Uterus (tissue), 4 donors: ENCODE measurements around the gene HSPG2. TPM values are rescaled to one million over a fixed set of nuclear protein-coding genes. Genes with fewer than 3 reads are reported as not detected.
A peak's percentile ranks its signal among the peaks of the same experiment; 100 is the strongest.

Source experiments
- DNase-seq, 2 donors: peaks; one replicate each; pipeline ENCODE4 v3.0.0-alpha.2; 2019 to 2020
- H3K27ac ChIP-seq, 2 donors: fragments of 200-600 bp; sonication (generic); 1 replicate in 1 of 2; 2 replicates in 1 of 2; pipeline ENCODE4 v1.5.1; 2016 to 2018
- H3K27me3 ChIP-seq, 2 donors: fragments of 200-600 bp; sonication (generic); one replicate each; pipeline ENCODE4 v1.5.1; 2018 to 2019; ENCODE audit warnings: control low read depth in 1 of 2
- H3K36me3 ChIP-seq, 2 donors: fragments of 200-600 bp; sonication (generic); one replicate each; pipeline ENCODE4 v1.5.1; 2019; ENCODE audit warnings: control low read depth in 1 of 2
- H3K4me1 ChIP-seq, 2 donors: fragments of 200-600 bp; sonication (generic); one replicate each; pipeline ENCODE4 v1.5.1; 2018 to 2019; ENCODE audit warnings: control low read depth in 1 of 2
- H3K4me3 ChIP-seq, 2 donors: fragments of 200-600 bp; sonication (generic); 1 replicate in 1 of 2; 2 replicates in 1 of 2; pipeline ENCODE4 v1.5.1; 2018 to 2019; ENCODE audit warnings: mild to moderate bottlenecking in 1 of 2
- H3K9me3 ChIP-seq, 2 donors: fragments of 200-600 bp; sonication (generic); one replicate each; pipeline ENCODE4 v1.5.1; 2019; ENCODE audit warnings: control low read depth in 1 of 2
- POLR2A ChIP-seq, 2 donors: fragments of 450-650 bp; IDR thresholded peaks; one replicate each; pipeline ENCODE4 v1.6.1; 2016; ENCODE audit warnings: antibody characterized with exemption in 2 of 2, mild to moderate bottlenecking in 1 of 2, moderate library complexity in 1 of 2
- intact Hi-C: fragments of 100-400 bp; cut with DNase I; formaldehyde crosslinking; loops from one replicate; pipeline ENCODE4 v1.15.1; 2023; ENCODE audit warnings: low total_unique reads
- total RNA-seq, 4 donors: library from RNA; depleted of rRNA in 3 of 4; stranded (reverse); fragments of >200 nt in 3 of 4; gene quantifications; one replicate each; pipeline versions ENCODE4 v1.1.0 to v1.2.4, GENCODE V29; 2014 to 2023
- TF ChIP-seq, protein P1 (sequence below), 4 experiments: fragments of 200-600 bp in 2 of 4; fragments of 450-650 bp in 2 of 4; sonication (generic) in 2 of 4; IDR thresholded peaks; one replicate each; pipeline ENCODE4 v1.5.1; 2016 to 2019; ENCODE audit warnings: antibody characterized with exemption in 4 of 4, mild to moderate bottlenecking in 2 of 4, moderate library complexity in 1 of 4
- donor health status: DM: yes; HTN: yes; CAD: no.

Gene HSPG2
- total RNA-seq, 4 donors from 2014 or later = 96.8 to 677 (median 290) TPM

DNA sequence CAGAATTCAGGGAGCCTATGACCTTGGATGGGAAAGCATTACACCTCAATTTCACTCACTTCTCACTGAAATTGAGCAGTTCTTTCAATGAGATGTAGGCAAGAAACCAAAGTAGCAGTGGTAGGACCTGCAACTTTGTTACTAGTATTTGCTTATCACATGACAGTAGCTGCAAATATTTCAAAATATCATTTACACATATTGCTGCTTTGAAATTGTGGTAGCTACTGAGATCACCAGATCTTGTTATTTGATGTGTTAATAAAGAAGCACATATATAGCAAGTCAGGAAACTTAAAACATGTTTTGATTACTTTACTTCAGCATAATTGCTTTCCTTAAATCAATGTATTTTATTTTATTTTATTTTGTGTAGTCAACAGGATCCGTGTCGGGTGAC lies 112.2 kb downstream of the HSPG2 start:
- Histone ChIP-seq H3K9me3 (no peaks in the 10 kb centered on the region), H3K27me3 (no peaks in the 10 kb centered on the region), H3K27ac (no peak overlapping the region), H3K4me1 (no peaks in the 10 kb centered on the region), H3K36me3 (no peaks in the 10 kb centered on the region), H3K4me3 (no peak overlapping the region)
- DNase-seq = no peak
- TF ChIP-seq, protein P1, sequence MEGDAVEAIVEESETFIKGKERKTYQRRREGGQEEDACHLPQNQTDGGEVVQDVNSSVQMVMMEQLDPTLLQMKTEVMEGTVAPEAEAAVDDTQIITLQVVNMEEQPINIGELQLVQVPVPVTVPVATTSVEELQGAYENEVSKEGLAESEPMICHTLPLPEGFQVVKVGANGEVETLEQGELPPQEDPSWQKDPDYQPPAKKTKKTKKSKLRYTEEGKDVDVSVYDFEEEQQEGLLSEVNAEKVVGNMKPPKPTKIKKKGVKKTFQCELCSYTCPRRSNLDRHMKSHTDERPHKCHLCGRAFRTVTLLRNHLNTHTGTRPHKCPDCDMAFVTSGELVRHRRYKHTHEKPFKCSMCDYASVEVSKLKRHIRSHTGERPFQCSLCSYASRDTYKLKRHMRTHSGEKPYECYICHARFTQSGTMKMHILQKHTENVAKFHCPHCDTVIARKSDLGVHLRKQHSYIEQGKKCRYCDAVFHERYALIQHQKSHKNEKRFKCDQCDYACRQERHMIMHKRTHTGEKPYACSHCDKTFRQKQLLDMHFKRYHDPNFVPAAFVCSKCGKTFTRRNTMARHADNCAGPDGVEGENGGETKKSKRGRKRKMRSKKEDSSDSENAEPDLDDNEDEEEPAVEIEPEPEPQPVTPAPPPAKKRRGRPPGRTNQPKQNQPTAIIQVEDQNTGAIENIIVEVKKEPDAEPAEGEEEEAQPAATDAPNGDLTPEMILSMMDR (IDR thresholded peaks at IDR 0.05) = no peak
- TF ChIP-seq POLR2A (IDR thresholded peaks at IDR 0.05) = no peak
- intact Hi-C loops = no loop called here

DNA sequence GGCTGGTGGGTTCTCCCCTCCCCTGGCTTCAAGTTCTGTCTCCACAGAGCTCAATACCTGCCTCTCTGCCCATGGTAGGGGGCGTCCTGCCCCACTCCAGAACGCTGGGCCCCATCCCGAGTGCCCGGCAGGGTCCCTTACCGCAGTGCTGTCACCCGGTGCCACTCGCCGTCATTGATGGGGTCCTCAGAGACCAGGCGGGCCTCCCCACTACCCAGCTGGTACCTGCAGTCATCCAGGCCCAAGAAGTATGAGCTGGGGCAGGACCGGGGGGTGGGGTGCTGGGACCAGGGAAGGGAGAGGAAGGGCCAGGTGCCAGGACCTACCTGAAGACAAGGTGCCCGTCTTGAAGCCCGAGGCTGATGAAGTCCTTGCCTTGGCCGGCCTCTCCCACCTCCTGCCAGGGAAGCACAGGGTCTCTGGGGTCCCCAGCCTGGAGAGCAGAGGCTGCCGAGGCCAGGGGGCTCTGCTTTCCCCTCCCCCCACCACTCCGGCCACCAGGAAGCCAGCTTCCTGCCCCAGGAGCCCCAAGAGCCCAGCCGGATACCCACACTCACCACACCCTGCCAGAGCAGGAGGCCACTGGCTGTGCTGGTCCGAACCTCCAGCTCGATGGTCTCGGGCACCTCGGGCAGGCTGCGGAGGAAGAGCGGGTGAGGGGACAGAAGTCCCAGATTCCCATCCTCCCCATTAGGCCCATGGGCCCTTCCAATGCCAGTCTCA lies 113.0 kb downstream of the HSPG2 start:
- Histone ChIP-seq H3K4me3 (no peak overlapping the region), H3K27me3 (no peaks in the 10 kb centered on the region), H3K27ac (no peak overlapping the region), H3K4me1 (no peaks in the 10 kb centered on the region), H3K36me3 (no peaks in the 10 kb centered on the region), H3K9me3 (no peaks in the 10 kb centered on the region)
- TF ChIP-seq, protein P1 (IDR thresholded peaks at IDR 0.05) = no peak
- no peak for TF ChIP-seq POLR2A (IDR thresholded peaks at IDR 0.05)
- DNase-seq = no peak
- intact Hi-C loops = no loop called here

DNA sequence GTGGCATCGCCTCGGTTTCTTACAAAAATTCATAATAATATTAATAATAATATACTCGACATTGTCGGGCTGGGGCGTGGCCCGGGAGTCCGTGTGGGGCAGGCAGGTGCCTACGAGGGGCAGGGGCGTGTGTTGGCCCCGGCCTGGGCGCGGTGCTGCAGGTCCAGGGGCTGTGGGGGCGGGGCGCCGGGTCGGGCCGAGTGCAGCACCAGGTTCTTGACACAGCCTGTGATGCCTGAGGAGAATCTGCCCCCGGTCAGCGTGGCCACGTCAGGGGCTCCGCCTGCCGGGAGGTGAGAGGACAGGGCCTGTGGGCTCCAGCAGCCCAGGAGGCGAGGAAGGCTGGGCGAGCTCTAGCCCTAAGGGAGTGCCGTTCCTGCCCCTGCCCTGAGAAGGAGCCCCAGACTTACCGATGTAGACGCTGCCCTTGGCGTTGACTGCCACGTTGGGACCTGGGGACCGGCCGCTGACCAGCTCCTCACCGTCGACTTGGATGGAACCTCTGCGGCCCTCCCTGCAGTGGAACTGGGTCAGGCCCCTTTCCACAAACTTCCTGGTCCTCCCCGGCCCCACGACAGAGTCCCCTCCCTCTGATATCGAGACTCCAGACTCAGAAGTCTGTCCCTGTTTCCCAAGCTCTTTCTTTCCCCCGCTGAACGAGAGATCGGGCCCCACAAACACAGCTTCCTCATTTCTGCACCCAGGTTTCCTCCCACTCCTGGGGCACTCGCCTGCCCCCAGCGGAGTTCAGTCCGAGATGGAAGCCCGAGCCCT lies 113.7 kb downstream of the HSPG2 start:
- no peak overlapping the region for H3K4me3 ChIP-seq
- no peaks in the 10 kb centered on the region for H3K4me1 ChIP-seq
- intact Hi-C loops = no loop called here
- no peak for TF ChIP-seq POLR2A (IDR thresholded peaks at IDR 0.05)
- TF ChIP-seq, protein P1 (IDR thresholded peaks at IDR 0.05) = no peak
- DNase-seq = no peak
- H3K27ac ChIP-seq = no peak overlapping the region
- H3K27me3 ChIP-seq = no peaks in the 10 kb centered on the region
- H3K9me3 ChIP-seq = no peaks in the 10 kb centered on the region
- H3K36me3 ChIP-seq = no peaks in the 10 kb centered on the region

DNA sequence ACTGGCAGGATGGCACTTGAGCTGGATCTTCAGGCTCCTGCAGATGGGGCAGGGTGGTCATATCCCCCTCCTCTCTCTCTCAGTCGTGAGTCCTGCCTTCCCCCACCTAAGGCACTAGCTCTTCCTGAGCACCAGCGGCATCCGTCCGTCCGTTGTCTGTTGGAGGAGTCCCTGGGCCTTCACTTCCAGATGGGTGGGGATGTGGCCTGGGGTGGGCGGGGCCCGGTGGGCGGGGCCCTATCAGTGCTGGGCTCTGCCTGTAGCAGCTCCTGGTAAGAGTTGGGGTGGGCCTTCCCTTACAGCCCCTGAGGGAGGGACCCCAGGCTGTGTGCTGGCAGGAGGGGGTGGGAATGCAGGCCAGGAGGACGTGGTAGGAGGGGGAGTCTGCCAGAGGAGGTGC lies 114.8 kb downstream of the HSPG2 start:
- DNase-seq = peak in 1 of 2 donors; percentile 40
- TF ChIP-seq, protein P1 (IDR thresholded peaks at IDR 0.05) = no peak
- no peak for TF ChIP-seq POLR2A (IDR thresholded peaks at IDR 0.05)
- no peak overlapping the region for H3K27ac ChIP-seq
- H3K4me1 ChIP-seq = no peaks in the 10 kb centered on the region
- no peaks in the 10 kb centered on the region for H3K27me3 ChIP-seq
- no peak overlapping the region for H3K4me3 ChIP-seq
- intact Hi-C loops = no loop called here
- no peaks in the 10 kb centered on the region for H3K36me3 ChIP-seq
- H3K9me3 ChIP-seq = no peaks in the 10 kb centered on the region

DNA sequence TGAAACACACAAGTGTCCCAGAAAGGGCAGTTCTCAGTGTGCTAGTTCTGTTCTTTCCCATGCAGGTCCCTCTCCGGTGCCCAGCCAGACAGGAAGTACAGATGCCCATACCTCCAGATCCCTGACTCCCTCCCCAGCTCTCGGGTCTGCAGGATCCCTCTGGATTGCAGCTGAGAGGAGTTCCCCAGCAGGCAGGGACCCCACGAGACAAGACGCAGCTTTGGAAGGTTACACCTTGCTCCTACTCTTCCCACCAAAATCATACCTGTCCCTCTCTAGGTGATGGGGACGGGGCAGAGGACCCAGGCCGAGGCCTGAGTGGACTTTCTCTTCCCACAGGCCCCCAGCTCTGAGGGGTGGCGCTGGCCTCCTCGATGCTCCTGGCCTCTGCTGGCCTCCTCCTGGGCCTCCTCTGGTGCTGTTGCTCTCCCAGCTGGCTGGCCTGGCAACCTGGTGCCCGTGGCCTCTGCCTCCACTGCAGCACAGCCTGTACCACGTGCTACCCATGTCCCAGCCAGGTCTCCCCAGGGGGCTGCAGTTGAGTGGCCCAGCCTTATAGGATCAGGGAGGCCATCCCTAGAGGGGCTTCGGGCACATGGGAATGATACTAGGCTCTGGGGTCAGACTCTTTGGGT lies 115.6 kb downstream of the HSPG2 start:
- H3K27ac ChIP-seq = no peak overlapping the region
- intact Hi-C loops = no loop called here
- H3K9me3 ChIP-seq = no peaks in the 10 kb centered on the region
- TF ChIP-seq POLR2A (IDR thresholded peaks at IDR 0.05) = no peak
- TF ChIP-seq, protein P1 (IDR thresholded peaks at IDR 0.05) = no peak
- no peak for DNase-seq
- no peaks in the 10 kb centered on the region for H3K36me3 ChIP-seq
- no peaks in the 10 kb centered on the region for H3K27me3 ChIP-seq
- no peak overlapping the region for H3K4me3 ChIP-seq
- H3K4me1 ChIP-seq = no peaks in the 10 kb centered on the region
